H1 (cell line): ENCODE data around the gene FASTK. TPM values are rescaled to one million over a fixed set of nuclear protein-coding genes. Genes with fewer than 3 reads are reported as not detected.

Experiments used
- CTCF ChIA-PET: fragments of 300-600 bp; sonication (Branson Sonifier 250); formaldehyde crosslinking; loops from one replicate; lab custom pipeline; 2021; ENCODE audit not compliant: partially characterized antibody; lab: Charles Lee
- POLR2A ChIA-PET: fragments of 300-600 bp; sonication (Branson Sonifier 250); formaldehyde crosslinking; loops from one replicate; lab custom pipeline; 2021; ENCODE audit warnings: inconsistent platforms; ENCODE audit not compliant: partially characterized antibody; lab: Charles Lee
- DNase-seq, 2 experiments: peaks; one replicate each; pipeline versions ENCODE4 v3.0.0 to v3.0.0-alpha.2; 2010 to 2022; ENCODE audit warnings: low spot score in 2 of 2, low read depth in 1 of 2, mixed read lengths in 1 of 2
- FAIRE-seq: peaks from 2 replicates; lab custom pipeline; 2011; peaks lifted over from hg19 to GRCh38; lab: Jason Lieb, UNC
- H2AFZ ChIP-seq: 2 replicates; pipeline ENCODE4 v1.8.1; 2012; ENCODE audit warnings: low read length, inconsistent platforms
- H2AK5ac ChIP-seq: 2 replicates; pipeline ENCODE4 v1.6.1; 2013; ENCODE audit warnings: low read depth, low read length
- H2BK120ac ChIP-seq: replicated peaks from 2 replicates; pipeline ENCODE3; 2013; ENCODE audit warnings: low read depth, low read length, inconsistent platforms
- H2BK12ac ChIP-seq: 2 replicates; pipeline ENCODE4 v1.6.1; 2013; ENCODE audit warnings: low read depth, low read length
- H2BK15ac ChIP-seq: 2 replicates; pipeline ENCODE4 v1.6.1; 2013; ENCODE audit warnings: low read length
- H2BK20ac ChIP-seq: 2 replicates; pipeline ENCODE4 v1.6.1; 2013; ENCODE audit warnings: low read length
- H2BK5ac ChIP-seq: 2 replicates; pipeline ENCODE4 v1.6.1; 2013; ENCODE audit warnings: low read depth, low read length
- H3K14ac ChIP-seq: 2 replicates; pipeline ENCODE4 v1.6.1; 2013; ENCODE audit warnings: inconsistent platforms; ENCODE audit not compliant: insufficient read length
- H3K18ac ChIP-seq: 2 replicates; pipeline ENCODE4 v1.6.1; 2013; ENCODE audit warnings: low read length; ENCODE audit errors: extremely low read depth
- H3K23ac ChIP-seq: 2 replicates; pipeline ENCODE4 v1.6.1; 2013; ENCODE audit warnings: inconsistent platforms; ENCODE audit not compliant: insufficient read length
- H3K23me2 ChIP-seq: 2 replicates; pipeline ENCODE4 v1.6.1; 2013; ENCODE audit warnings: low read depth, low read length
- H3K27ac ChIP-seq: 2 replicates; pipeline ENCODE4 v1.6.1; 2011; ENCODE audit warnings: low read depth, low read length, inconsistent platforms
- H3K27me3 ChIP-seq, 4 experiments: replicated peaks in 1 of 4; 1 replicate in 1 of 4; 2 replicates in 3 of 4; pipeline versions ENCODE4 v1.6.1 to v1.8.1; 2011 to 2013; ENCODE audit warnings: low read length in 3 of 4, mild to moderate bottlenecking in 3 of 4, inconsistent platforms in 2 of 4, mixed read lengths in 2 of 4, moderate library complexity in 1 of 4; ENCODE audit not compliant: control insufficient read depth in 3 of 4, insufficient read depth in 3 of 4; ENCODE audit errors: extremely low read depth in 1 of 4
- H3K36me3 ChIP-seq, 4 experiments: 2 replicates each; pipeline versions ENCODE4 v1.6.1 to v1.8.1; 2011 to 2013; ENCODE audit warnings: mild to moderate bottlenecking in 4 of 4, low read length in 3 of 4, moderate library complexity in 2 of 4, control low read depth in 1 of 4, inconsistent platforms in 1 of 4; ENCODE audit not compliant: insufficient read depth in 4 of 4, control insufficient read depth in 2 of 4
- H3K4ac ChIP-seq: replicated peaks from 2 replicates; pipeline ENCODE3; 2013; ENCODE audit warnings: low read length, low read depth, mixed read lengths, inconsistent platforms; ENCODE audit not compliant: insufficient read length
- H3K4me1 ChIP-seq, 4 experiments: replicated peaks in 1 of 4; 1 replicate in 1 of 4; 2 replicates in 3 of 4; pipeline versions ENCODE4 v1.6.1 to v1.8.1; 2011 to 2013; ENCODE audit warnings: low read length in 3 of 4, inconsistent platforms in 2 of 4, mixed read lengths in 1 of 4; ENCODE audit not compliant: insufficient read depth in 4 of 4, control insufficient read depth in 3 of 4
- H3K4me2 ChIP-seq, 2 experiments: 2 replicates each; pipeline versions ENCODE4 v1.6.1 to v1.8.1; 2011 to 2013; ENCODE audit warnings: low read depth in 2 of 2, low read length in 2 of 2, control low read depth in 1 of 2, inconsistent platforms in 1 of 2, mild to moderate bottlenecking in 1 of 2; ENCODE audit not compliant: insufficient read depth in 1 of 2
- H3K4me3 ChIP-seq, 4 experiments: fragments of 200-600, 300-600 bp in 1 of 4; sonication (generic), shearing (Covaris generic), sonication (Bioruptor Twin) in 1 of 4; 2 replicates each; pipeline versions ENCODE4 v1.5.1 to v1.8.1; 2011 to 2016; ENCODE audit warnings: low read length in 4 of 4, low read depth in 3 of 4, control low read depth in 2 of 4, inconsistent platforms in 2 of 4, mild to moderate bottlenecking in 2 of 4, mixed read lengths in 1 of 4, moderate library complexity in 1 of 4; ENCODE audit not compliant: insufficient read depth in 2 of 4; ENCODE audit errors: extremely low read depth in 1 of 4
- H3K56ac ChIP-seq: replicated peaks from 2 replicates; pipeline ENCODE3; 2013; ENCODE audit warnings: low read depth, mild to moderate bottlenecking, mixed read lengths, low read length, inconsistent platforms; ENCODE audit not compliant: insufficient read length
- H3K79me1 ChIP-seq: 2 replicates; pipeline ENCODE4 v1.6.1; 2013; ENCODE audit warnings: low read depth, low read length, control low read depth
- H3K79me2 ChIP-seq, 2 experiments: 2 replicates each; pipeline versions ENCODE4 v1.6.1 to v1.8.1; 2012 to 2013; ENCODE audit warnings: low read length in 2 of 2, mild to moderate bottlenecking in 2 of 2, inconsistent platforms in 1 of 2; ENCODE audit not compliant: insufficient read depth in 2 of 2, control insufficient read depth in 1 of 2
- H3K9ac ChIP-seq, 4 experiments: replicated peaks in 1 of 4; 1 replicate in 1 of 4; 2 replicates in 3 of 4; pipeline versions ENCODE4 v1.6.1 to v1.8.1; 2011 to 2013; ENCODE audit warnings: low read depth in 3 of 4, low read length in 3 of 4, control low read depth in 2 of 4, mild to moderate bottlenecking in 2 of 4, moderate library complexity in 2 of 4, inconsistent platforms in 1 of 4; ENCODE audit errors: extremely low read depth in 1 of 4
- H3K9me3 ChIP-seq, 2 experiments: 2 replicates each; pipeline versions ENCODE4 v1.6.1 to v1.8.1; 2012 to 2013; ENCODE audit warnings: mild to moderate bottlenecking in 2 of 2, moderate library complexity in 2 of 2, control low read depth in 1 of 2, inconsistent platforms in 1 of 2, low read depth in 1 of 2, low read length in 1 of 2, mixed read lengths in 1 of 2; ENCODE audit not compliant: insufficient read depth in 2 of 2
- H4K20me1 ChIP-seq, 2 experiments: replicated peaks in 1 of 2; 2 replicates each; pipeline versions ENCODE3 to v1.8.1; 2011 to 2013; ENCODE audit warnings: inconsistent platforms in 2 of 2, low read length in 2 of 2, mild to moderate bottlenecking in 1 of 2; ENCODE audit not compliant: insufficient read depth in 2 of 2, control insufficient read depth in 1 of 2
- H4K5ac ChIP-seq: 2 replicates; pipeline ENCODE4 v1.6.1; 2013; ENCODE audit warnings: low read length, low read depth, mixed read lengths, inconsistent platforms; ENCODE audit not compliant: insufficient read length
- H4K8ac ChIP-seq: 2 replicates; pipeline ENCODE4 v1.8.0; 2013; ENCODE audit warnings: mild to moderate bottlenecking, moderate library complexity, low read length, inconsistent platforms; ENCODE audit not compliant: insufficient read depth; ENCODE audit errors: extremely low read depth
- H4K91ac ChIP-seq: replicated peaks from 2 replicates; pipeline ENCODE3; 2013; ENCODE audit warnings: low read length, mixed read lengths, inconsistent platforms; ENCODE audit not compliant: insufficient read length
- EP300 ChIP-seq, 2 experiments: IDR thresholded peaks; 1 replicate in 1 of 2; 2 replicates in 1 of 2; pipeline ENCODE4 v1.6.1; 2011 to 2012; ENCODE audit warnings: low read depth in 2 of 2, low read length in 2 of 2, mild to moderate bottlenecking in 2 of 2, borderline replicate concordance in 1 of 2, inconsistent platforms in 1 of 2, moderate library complexity in 1 of 2
- EZH2 ChIP-seq: fragments of 200-600 bp; sonication (generic); IDR thresholded peaks from 2 replicates; pipeline ENCODE4 v1.7.1; 2012; ENCODE audit warnings: low read depth, mild to moderate bottlenecking, moderate library complexity, low read length, inconsistent platforms; ENCODE audit not compliant: severe bottlenecking
- NANOG ChIP-seq: IDR thresholded peaks from 2 replicates; pipeline ENCODE4 v1.6.1; 2011; ENCODE audit warnings: low read length, low read depth, mild to moderate bottlenecking, inconsistent platforms; ENCODE audit not compliant: insufficient read depth, poor library complexity, severe bottlenecking
- SP4 ChIP-seq: IDR thresholded peaks from 2 replicates; pipeline ENCODE4 v1.6.1; 2012; ENCODE audit warnings: low read length, inconsistent platforms
- TEAD4 ChIP-seq: IDR thresholded peaks from 2 replicates; pipeline ENCODE4 v1.6.1; 2012; ENCODE audit warnings: low read depth, low read length, inconsistent platforms, mixed read lengths
- WGBS, 2 experiments: shearing (Covaris generic) in 1 of 2; methylation state at CpG; one replicate each; pipeline versions ENCODE4 v1.1.6 to v1.1.7; 2013 to 2015; ENCODE audit warnings: low lambda C conversion rate in 2 of 2, mixed read lengths in 2 of 2, inconsistent platforms in 1 of 2, low coverage in 1 of 2, missing lambda C conversion rate in 1 of 2; ENCODE audit not compliant: insufficient replicate concordance in 2 of 2, insufficient coverage in 1 of 2, insufficient read length in 1 of 2; ENCODE audit errors: extremely low coverage in 1 of 2, missing lambda C conversion rate in 1 of 2; 5-methylcytosine and 5-hydroxymethylcytosine counted together
- polyA plus RNA-seq, 7 experiments: library from polyadenylated mRNA; depleted of rRNA in 3 of 7; stranded (reverse) in 5 of 7; unstranded in 2 of 7; fragments of >200 nt in 5 of 7; fragments of 200-250 nt in 2 of 7; gene quantifications; 1 replicate in 5 of 7; 2 replicates in 1 of 7; 4 replicates in 1 of 7; pipeline versions ENCODE4 v1.2.1 to v1.2.3, GENCODE V29; 2011 to 2013; ENCODE audit warnings: missing spikeins in 2 of 7, mixed read lengths in 2 of 7
- total RNA-seq: library from RNA; stranded (reverse); fragmentation: NEBNext Ultra II Directional; extraction: Animal tissue kit (Norgen Biotek cat#: 25700); gene quantifications from 2 replicates; pipeline ENCODE4 v1.2.1, GENCODE V29; 2021

The FASTK gene
- total and polyA plus RNA-seq, 2 of the 8 experiments (the other 6 are each of a cell fraction or from before 2014, with no cell fraction given), result 39.4 to 84.0 TPM

DNA sequence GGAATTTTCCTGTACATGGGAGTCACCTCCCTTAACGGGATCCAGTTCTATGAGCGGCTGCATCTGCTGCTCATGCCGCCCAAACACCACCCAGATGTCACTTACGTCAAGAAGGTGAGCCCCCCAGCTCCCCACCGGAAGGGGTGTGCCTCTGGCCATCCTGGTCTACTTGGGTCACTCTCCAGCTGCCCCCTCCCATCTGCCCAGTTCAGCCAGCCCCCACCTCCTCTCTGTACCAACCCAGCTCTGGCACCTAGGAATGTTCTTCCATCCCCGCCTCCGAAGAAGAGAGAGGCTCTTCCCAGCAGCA is 5.0 kb downstream of the FASTK start:
- ChIA-PET CTCF (interaction anchor here (1.3 to 6.0 kb wide), 8 partner anchors 12 to 87 kb away, joined by 3 to 81 read pairs (median 15); no protein-coding TSS in a partner anchor), POLR2A (interaction anchor here (4.7 to 4.9 kb wide), 2 partner anchors 10 to 13 kb away, joined by 33 to 77 read pairs; no protein-coding TSS in a partner anchor)
- peaks cover 0 to 20% (median 15%) of the 10 kb centered on the region in 4 experiments; a peak in 6 of 7 replicates for H3K4me1 ChIP-seq
- TF ChIP-seq EZH2 (no peak), TEAD4 (no peak), SP4 (no peak), EP300 (IDR thresholded peaks at IDR 0.05; ENCODE audit: borderline replicate concordance in 1 of 2, low read depth in 2 of 2, low read length in 2 of 2) (no peak), NANOG (no peak)
- H2BK12ac ChIP-seq, result no peak overlapping the region
- H2BK120ac ChIP-seq, result no peak overlapping the region
- H3K4me3 ChIP-seq, result no peak overlapping the region
- no peak overlapping the region for H2BK20ac ChIP-seq
- H4K8ac ChIP-seq, result peak overlapping the region; percentile 11; the same call in 1 of the 2 replicates
- H3K79me1 ChIP-seq, result peaks cover 7% of the 10 kb centered on the region
- H3K14ac ChIP-seq, result no peak overlapping the region
- no peak overlapping the region for H3K23ac ChIP-seq
- H2AFZ ChIP-seq, result no peak overlapping the region
- H2BK5ac ChIP-seq, result no peak overlapping the region
- no peak overlapping the region for H3K4ac ChIP-seq
- H3K4me2 ChIP-seq, result no peak overlapping the region
- H4K91ac ChIP-seq, result no peak overlapping the region
- FAIRE-seq (no peak), DNase-seq (no peak)
- peaks cover 0 to 8% of the 10 kb centered on the region in 2 experiments; a peak in 1 of 4 replicates for H3K79me2 ChIP-seq
- peaks cover 18 to 25% of the 10 kb centered on the region in 2 experiments for H4K20me1 ChIP-seq
- no peaks in the 10 kb centered on the region for H3K9me3 ChIP-seq
- peaks cover 15 to 44% (median 40%) of the 10 kb centered on the region in 4 experiments for H3K36me3 ChIP-seq
- H2BK15ac ChIP-seq, result no peak overlapping the region
- H3K27me3 ChIP-seq, result no peaks in the 10 kb centered on the region
- WGBS, 2 experiments, result 86% methylated on average over 5 of the region's 7 CpGs; no CpG with 5 or more reads in 1 of the 2 experiments
- no peak overlapping the region for H2AK5ac ChIP-seq
- H3K56ac ChIP-seq, result no peak overlapping the region
- no peak overlapping the region for H3K9ac ChIP-seq
- H4K5ac ChIP-seq, result no peak overlapping the region
- peaks cover 6% of the 10 kb centered on the region for H3K23me2 ChIP-seq
- no peak overlapping the region for H3K18ac ChIP-seq
- H3K27ac ChIP-seq, result no peak overlapping the region
